SK-N-SH (cell line): Measurements from ENCODE around the gene RHOH. TPM values are rescaled to one million over a fixed set of nuclear protein-coding genes. Genes with fewer than 3 reads are reported as not detected.

ENCODE experiments used
- CTCF ChIA-PET: fragments of 300-600, 350-600 bp; formaldehyde crosslinking; extraction: SDS; loops from one replicate; lab custom pipeline; 2021; lab: Yijun Ruan, JAX
- POLR2A ChIA-PET: fragments of 350-600 bp; sonication (Branson Sonifier 250); formaldehyde crosslinking; extraction: SDS; loops from one replicate; lab custom pipeline; 2020; ENCODE audit warnings: antibody characterized with exemption, inconsistent platforms; lab: Yijun Ruan, JAX
- DNase-seq: peaks from one replicate; pipeline ENCODE4 v3.0.0; 2012
- H2AFZ ChIP-seq: fragments of 200-600 bp; sonication (generic); 2 replicates; pipeline ENCODE4 v1.8.1; 2016; ENCODE audit warnings: antibody characterized with exemption, mild to moderate bottlenecking, low read depth
- H3F3A ChIP-seq: fragments of 200-600 bp; sonication (generic); replicated peaks from 2 replicates; pipeline ENCODE3; 2016; ENCODE audit warnings: antibody characterized with exemption, mild to moderate bottlenecking; ENCODE audit not compliant: insufficient read depth
- H3K27ac ChIP-seq, 2 experiments: fragments of 200-500 bp in 1 of 2; fragments of 200-600 bp in 1 of 2; sonication (Bioruptor generic) in 1 of 2; sonication (generic), shearing (Covaris generic) in 1 of 2; 2 replicates each; pipeline versions ENCODE4 v1.5.1 to v1.6.1; 2014 to 2016; ENCODE audit warnings: low read depth in 2 of 2, inconsistent platforms in 1 of 2, low read length in 1 of 2, mild to moderate bottlenecking in 1 of 2, mixed read lengths in 1 of 2
- H3K27me3 ChIP-seq: fragments of 200-600 bp; sonication (generic), shearing (Covaris generic); 2 replicates; pipeline ENCODE4 v1.6.1; 2016; ENCODE audit warnings: mixed run types; ENCODE audit not compliant: insufficient read depth
- H3K36me3 ChIP-seq, 2 experiments: fragments of 200-500 bp in 1 of 2; fragments of 200-600 bp in 1 of 2; sonication (Bioruptor generic) in 1 of 2; sonication (generic) in 1 of 2; replicated peaks in 1 of 2; 2 replicates each; pipeline versions ENCODE3 to v1.5.1; 2014 to 2016; ENCODE audit warnings: low read length in 1 of 2, mild to moderate bottlenecking in 1 of 2; ENCODE audit not compliant: insufficient read depth in 2 of 2, control insufficient read depth in 1 of 2
- H3K4me1 ChIP-seq, 2 experiments: fragments of 200-500 bp in 1 of 2; fragments of 200-600 bp in 1 of 2; sonication (Bioruptor generic) in 1 of 2; sonication (generic), shearing (Covaris generic) in 1 of 2; 2 replicates each; pipeline versions ENCODE4 v1.5.1 to v1.6.1; 2014 to 2016; ENCODE audit warnings: low read depth in 1 of 2, low read length in 1 of 2, mixed run types in 1 of 2; ENCODE audit not compliant: insufficient read depth in 2 of 2, control insufficient read depth in 1 of 2
- H3K4me2 ChIP-seq: fragments of 200-600 bp; sonication (generic), shearing (Covaris generic); 2 replicates; pipeline ENCODE4 v1.6.1; 2017; ENCODE audit warnings: mixed run types
- H3K4me3 ChIP-seq, 2 experiments: fragments of 200-500 bp in 1 of 2; fragments of 200-600 bp in 1 of 2; sonication (Bioruptor generic) in 1 of 2; sonication (generic), shearing (Covaris generic) in 1 of 2; 2 replicates each; pipeline versions ENCODE4 v1.5.1 to v1.8.1; 2014 to 2016; ENCODE audit warnings: low read depth in 2 of 2, inconsistent platforms in 1 of 2, low read length in 1 of 2, mild to moderate bottlenecking in 1 of 2, mixed read lengths in 1 of 2, moderate library complexity in 1 of 2
- H3K79me2 ChIP-seq: fragments of 200-600 bp; sonication (generic); 2 replicates; pipeline ENCODE4 v1.8.1; 2017; ENCODE audit warnings: mild to moderate bottlenecking; ENCODE audit not compliant: insufficient read depth
- H3K9ac ChIP-seq: fragments of 200-600 bp; sonication (generic); 2 replicates; pipeline ENCODE4 v1.6.1; 2017; ENCODE audit warnings: mixed run types
- H3K9me2 ChIP-seq: fragments of 200-600 bp; sonication (generic); 2 replicates; pipeline ENCODE4 v1.6.1; 2017; ENCODE audit warnings: mixed run types
- H3K9me3 ChIP-seq: fragments of 200-600 bp; sonication (generic); 2 replicates; pipeline ENCODE4 v1.6.1; 2017; ENCODE audit warnings: mixed run types, mild to moderate bottlenecking, moderate library complexity
- H4K20me1 ChIP-seq: fragments of 200-600 bp; sonication (generic); 2 replicates; pipeline ENCODE4 v1.6.1; 2017; ENCODE audit warnings: mild to moderate bottlenecking, mixed run types; ENCODE audit not compliant: insufficient read depth
- EZH2phosphoT487 ChIP-seq: fragments of 200-600 bp; sonication (generic); IDR thresholded peaks from 2 replicates; pipeline ENCODE4 v1.6.1; 2017; ENCODE audit warnings: low read depth, mixed run types, mild to moderate bottlenecking, antibody characterized with exemption, moderate library complexity, borderline replicate concordance
- FOXM1 ChIP-seq: IDR thresholded peaks from 2 replicates; pipeline ENCODE4 v1.4.0; 2012; ENCODE audit warnings: low read depth, mild to moderate bottlenecking
- MAX ChIP-seq: IDR thresholded peaks from 2 replicates; pipeline ENCODE4 v1.4.0; 2012; ENCODE audit warnings: low read depth
- MEF2A ChIP-seq: IDR thresholded peaks from 2 replicates; pipeline ENCODE4 v1.4.0; 2012; ENCODE audit warnings: low read depth, borderline replicate concordance
- MXI1 ChIP-seq: IDR thresholded peaks from 2 replicates; pipeline ENCODE4 v1.6.1; 2012; ENCODE audit warnings: mild to moderate bottlenecking, low read depth, low read length, improper control_type of control experiment
- NRF1 ChIP-seq: IDR thresholded peaks from 2 replicates; pipeline ENCODE4 v1.6.1; 2012; ENCODE audit warnings: low read depth, mild to moderate bottlenecking, low read length
- POLR2AphosphoS5 ChIP-seq: IDR thresholded peaks from 2 replicates; pipeline ENCODE4 v1.6.1; 2012; ENCODE audit warnings: low read depth, low read length
- RAD21 ChIP-seq: IDR thresholded peaks from 2 replicates; pipeline ENCODE4 v1.6.1; 2012; ENCODE audit warnings: mild to moderate bottlenecking, low read length
- RCOR1 ChIP-seq: fragments of 150-350 bp; IDR thresholded peaks from 2 replicates; pipeline ENCODE4 v1.6.1; 2017; ENCODE audit warnings: antibody characterized with exemption, low read length
- RFX5 ChIP-seq: IDR thresholded peaks from 2 replicates; pipeline ENCODE4 v1.6.1; 2012; ENCODE audit warnings: mild to moderate bottlenecking, improper control_type of control experiment, low read length
- SIN3A ChIP-seq: IDR thresholded peaks from 2 replicates; pipeline ENCODE4 v1.6.1; 2012; ENCODE audit warnings: low read depth, mild to moderate bottlenecking, low read length, moderate library complexity, borderline replicate concordance
- TAF1 ChIP-seq: IDR thresholded peaks from 2 replicates; pipeline ENCODE4 v1.6.1; 2012; ENCODE audit warnings: low read depth, mild to moderate bottlenecking, low read length, moderate library complexity, borderline replicate concordance
- TCF12 ChIP-seq: IDR thresholded peaks from 2 replicates; pipeline ENCODE4 v1.4.0; 2012
- USF1 ChIP-seq: IDR thresholded peaks from 2 replicates; pipeline ENCODE4 v1.4.0; 2012; ENCODE audit warnings: low read depth, borderline replicate concordance
- YY1 ChIP-seq: IDR thresholded peaks from 2 replicates; pipeline ENCODE4 v1.4.0; 2012; ENCODE audit warnings: low read depth, mild to moderate bottlenecking
- ZBTB33 ChIP-seq: IDR thresholded peaks from 2 replicates; pipeline ENCODE4 v1.4.0; 2012; ENCODE audit warnings: low read depth, borderline replicate concordance
- WGBS: methylation state at CpG from one replicate; pipeline ENCODE4 v1.1.6; 2017; ENCODE audit warnings: low lambda C conversion rate; 5-methylcytosine and 5-hydroxymethylcytosine counted together
- polyA plus RNA-seq, 3 experiments: library from polyadenylated mRNA; depleted of rRNA; stranded (reverse); fragments of >200 nt; gene quantifications; 2 replicates each; pipeline ENCODE4 v1.2.3, GENCODE V29; 2012
- TF ChIP-seq, protein P1 (sequence below): IDR thresholded peaks from 2 replicates; pipeline ENCODE4 v1.6.1; 2012; ENCODE audit warnings: mild to moderate bottlenecking, low read depth, low read length, moderate library complexity

Gene RHOH
- polyA plus RNA-seq, 1 of the 3 experiments (the other 2 are of a cell fraction) = not detected

DNA sequence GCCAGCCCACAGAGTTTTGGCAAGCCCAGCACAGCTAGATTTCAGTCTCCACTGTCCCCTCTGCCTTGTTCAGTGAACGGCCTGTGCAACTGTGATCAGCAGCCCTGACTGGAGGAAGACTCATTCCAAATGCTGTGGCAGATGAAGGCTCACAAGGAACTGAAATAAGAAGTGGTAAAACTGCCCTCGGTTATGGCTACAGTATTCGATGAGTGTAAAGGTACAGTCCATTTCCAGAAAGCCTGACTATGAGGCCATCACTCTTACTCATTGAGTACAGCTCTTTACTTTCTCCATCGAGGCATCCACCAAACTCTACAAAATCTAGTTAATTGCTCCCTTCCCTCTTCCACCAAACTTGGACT, 69.1 kb downstream of the RHOH start (continued):
- TF ChIP-seq, protein P1, sequence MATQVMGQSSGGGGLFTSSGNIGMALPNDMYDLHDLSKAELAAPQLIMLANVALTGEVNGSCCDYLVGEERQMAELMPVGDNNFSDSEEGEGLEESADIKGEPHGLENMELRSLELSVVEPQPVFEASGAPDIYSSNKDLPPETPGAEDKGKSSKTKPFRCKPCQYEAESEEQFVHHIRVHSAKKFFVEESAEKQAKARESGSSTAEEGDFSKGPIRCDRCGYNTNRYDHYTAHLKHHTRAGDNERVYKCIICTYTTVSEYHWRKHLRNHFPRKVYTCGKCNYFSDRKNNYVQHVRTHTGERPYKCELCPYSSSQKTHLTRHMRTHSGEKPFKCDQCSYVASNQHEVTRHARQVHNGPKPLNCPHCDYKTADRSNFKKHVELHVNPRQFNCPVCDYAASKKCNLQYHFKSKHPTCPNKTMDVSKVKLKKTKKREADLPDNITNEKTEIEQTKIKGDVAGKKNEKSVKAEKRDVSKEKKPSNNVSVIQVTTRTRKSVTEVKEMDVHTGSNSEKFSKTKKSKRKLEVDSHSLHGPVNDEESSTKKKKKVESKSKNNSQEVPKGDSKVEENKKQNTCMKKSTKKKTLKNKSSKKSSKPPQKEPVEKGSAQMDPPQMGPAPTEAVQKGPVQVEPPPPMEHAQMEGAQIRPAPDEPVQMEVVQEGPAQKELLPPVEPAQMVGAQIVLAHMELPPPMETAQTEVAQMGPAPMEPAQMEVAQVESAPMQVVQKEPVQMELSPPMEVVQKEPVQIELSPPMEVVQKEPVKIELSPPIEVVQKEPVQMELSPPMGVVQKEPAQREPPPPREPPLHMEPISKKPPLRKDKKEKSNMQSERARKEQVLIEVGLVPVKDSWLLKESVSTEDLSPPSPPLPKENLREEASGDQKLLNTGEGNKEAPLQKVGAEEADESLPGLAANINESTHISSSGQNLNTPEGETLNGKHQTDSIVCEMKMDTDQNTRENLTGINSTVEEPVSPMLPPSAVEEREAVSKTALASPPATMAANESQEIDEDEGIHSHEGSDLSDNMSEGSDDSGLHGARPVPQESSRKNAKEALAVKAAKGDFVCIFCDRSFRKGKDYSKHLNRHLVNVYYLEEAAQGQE = no peak
- TF ChIP-seq TAF1 (no peak), MAX (no peak), EZH2phosphoT487 (no peak), ZBTB33 (no peak), MEF2A (no peak), POLR2AphosphoS5 (no peak), MXI1 (no peak)

- POLR2A ChIA-PET = no interaction called here
Observed at GRCh38 chr4:40269133-40269532, 72.3 kb downstream of the RHOH start.

More at GRCh38 chr4:40269133-40269532, 72.3 kb downstream of the RHOH start:
- Histone ChIP-seq H3K4me3 (no peak overlapping the region), H3K9me2 (no peaks in the 10 kb centered on the region), H3K9me3 (no peaks in the 10 kb centered on the region), H3F3A (no peaks in the 10 kb centered on the region), H3K36me3 (no peaks in the 10 kb centered on the region), H3K4me1 (peaks cover 10 to 13% of the 10 kb centered on the region in 2 experiments; a peak in 3 of 4 replicates), H2AFZ (no peak overlapping the region), H3K9ac (no peak overlapping the region), H3K79me2 (no peaks in the 10 kb centered on the region), H3K4me2 (no peak overlapping the region), H3K27ac (no peak overlapping the region), H3K27me3 (no peaks in the 10 kb centered on the region), H4K20me1 (no peaks in the 10 kb centered on the region)
- CTCF ChIA-PET = interaction anchor here (0.9 kb wide), 1 partner anchor 48 kb away, joined by 3 read pairs; no protein-coding TSS in a partner anchor
- 86% methylated on average over 1 of the region's 1 CpG for WGBS
- DNase-seq = no peak
- TF ChIP-seq POLR2AphosphoS5 = no peak
- TF ChIP-seq FOXM1 = no peak
- TF ChIP-seq RCOR1 = no peak
- TF ChIP-seq TCF12 = no peak
- no peak for TF ChIP-seq YY1
- no peak for TF ChIP-seq EZH2phosphoT487
- TF ChIP-seq USF1 = no peak
- TF ChIP-seq SIN3A = no peak
- no peak for TF ChIP-seq RAD21
- no peak for TF ChIP-seq NRF1
- no peak for TF ChIP-seq RFX5
